ENCODE measurements around the gene PARM1.

Gene PARM1

DNA sequence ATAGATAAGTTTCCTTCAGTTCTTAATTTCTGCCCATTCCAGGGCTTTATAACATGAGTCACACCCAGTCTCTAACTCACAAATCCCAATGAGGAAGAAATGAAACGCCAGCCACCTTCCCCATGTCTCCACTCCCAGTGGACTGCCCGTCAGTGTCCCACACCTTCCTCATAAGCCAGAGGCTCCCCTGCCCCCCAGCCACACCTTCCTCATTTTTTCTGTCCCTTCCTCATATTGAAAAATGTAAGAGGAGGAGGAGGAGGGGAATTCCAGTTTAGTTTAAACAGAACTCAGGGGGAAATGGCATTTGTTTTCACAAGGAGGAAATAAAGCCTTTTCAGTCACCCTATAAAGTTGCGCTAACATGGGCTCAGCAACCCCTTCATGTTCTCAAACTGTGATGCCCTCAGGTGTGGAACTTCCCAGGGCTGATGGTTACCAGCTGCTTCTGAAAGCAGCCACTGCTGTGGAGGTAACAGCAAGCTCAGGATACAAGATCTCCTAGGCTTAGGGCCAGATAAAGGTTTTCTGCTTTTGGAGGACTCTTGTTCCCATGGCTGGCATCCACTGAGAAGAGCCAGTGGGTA, 97.8 kb downstream of the PARM1 start:
- DNase-seq (ENCODE audit: low read depth in 3 of 3): no peak

DNA sequence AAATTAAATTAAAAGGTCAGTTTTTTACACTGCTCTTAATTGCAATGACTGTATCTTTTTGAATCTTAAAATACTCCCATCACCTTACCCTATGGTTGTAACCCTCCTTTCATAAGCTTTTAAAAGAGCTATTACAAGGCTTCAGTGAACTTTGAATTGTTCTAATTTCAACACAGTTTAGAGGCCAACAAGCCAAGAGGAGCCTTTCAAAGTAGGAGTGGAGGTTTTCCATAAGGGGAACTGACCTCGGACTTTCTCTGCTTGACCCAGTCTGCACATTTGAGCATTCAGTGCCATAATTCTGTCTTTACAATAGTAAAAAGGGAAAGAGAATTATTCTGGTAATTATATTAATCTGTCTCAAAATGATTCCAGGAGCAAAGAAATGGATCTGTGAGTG, 98.9 kb downstream of the PARM1 start:
- no peak for DNase-seq (ENCODE audit: low read depth in 3 of 3)

DNA sequence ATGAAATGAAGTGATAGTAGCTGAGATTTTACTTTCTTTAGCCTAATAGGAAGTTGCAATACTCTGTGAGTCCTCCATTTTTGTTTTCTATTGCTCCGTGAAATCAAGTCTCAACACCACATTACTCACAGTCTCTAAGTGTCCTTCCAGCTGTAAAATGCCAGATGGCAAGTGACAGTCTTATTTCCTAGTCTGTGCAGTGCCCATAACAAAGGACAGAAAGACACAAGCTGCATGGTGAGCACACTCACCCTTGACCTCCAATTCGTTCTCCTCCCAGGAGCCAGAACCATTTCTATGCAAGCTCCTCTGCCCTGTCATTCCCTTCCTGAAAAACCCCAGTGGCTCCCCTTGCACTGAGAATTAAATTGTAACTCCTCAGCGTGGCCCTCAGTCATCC, 101.6 kb downstream of the PARM1 start:
- no peak for DNase-seq (ENCODE audit: low read depth in 3 of 3)

DNA sequence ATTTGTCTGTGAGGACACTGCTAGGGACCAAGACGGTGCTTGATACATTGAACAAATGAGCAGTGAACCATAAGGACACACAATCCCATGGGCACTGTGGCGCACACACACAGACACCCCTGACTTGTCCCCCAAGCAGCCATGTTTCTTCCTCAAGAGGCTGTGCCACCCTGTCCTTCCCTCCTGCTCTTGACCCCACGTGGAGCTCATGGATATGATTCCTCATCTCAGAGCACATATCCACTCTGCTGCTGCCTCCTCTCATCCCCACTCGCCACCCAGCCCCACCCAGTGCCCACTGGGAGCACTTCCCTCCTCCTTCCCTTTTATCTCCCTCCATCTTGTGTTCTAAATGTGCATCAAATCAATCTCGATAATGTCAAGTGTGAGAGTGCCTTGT, 102.4 kb downstream of the PARM1 start:
- DNase-seq (ENCODE audit: low read depth in 3 of 3): no peak

DNA sequence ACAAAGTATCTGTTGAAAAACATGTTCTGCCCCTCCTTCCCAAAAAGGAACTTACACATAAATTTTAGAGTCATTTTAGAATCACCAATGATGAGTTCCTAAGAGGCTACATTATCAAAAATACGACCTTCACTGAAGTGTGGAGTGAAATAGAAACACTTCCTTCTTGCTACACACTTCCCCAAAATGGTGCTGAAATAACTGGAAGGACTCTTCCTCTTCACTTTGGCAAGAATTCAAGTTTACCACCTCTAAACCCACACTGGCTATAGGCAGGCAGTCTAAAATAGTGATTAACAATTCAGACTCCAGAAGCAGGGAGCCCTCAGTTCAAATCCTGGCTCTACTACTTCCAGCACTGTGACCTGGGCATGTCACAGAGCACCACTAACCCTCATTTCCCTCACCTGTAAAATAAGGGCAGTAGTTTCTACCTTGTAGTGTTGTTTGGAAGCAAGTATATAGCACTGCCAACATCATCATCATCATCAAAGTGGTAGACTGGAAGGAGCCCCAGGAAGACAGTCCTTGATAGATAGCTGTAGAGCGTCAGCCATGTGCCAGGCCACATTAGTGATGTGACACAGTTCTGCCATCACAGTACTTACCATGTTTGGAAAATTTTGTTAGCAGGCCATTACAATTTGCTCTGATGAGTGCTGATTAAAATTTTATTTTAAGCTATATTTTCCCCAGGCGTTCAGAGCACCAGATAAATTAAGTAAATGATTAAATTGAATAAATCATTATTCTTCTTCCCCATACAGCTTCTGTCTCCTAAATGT, 103.3 kb downstream of the PARM1 start:
- DNase-seq (ENCODE audit: low read depth in 3 of 3): no peak

DNA sequence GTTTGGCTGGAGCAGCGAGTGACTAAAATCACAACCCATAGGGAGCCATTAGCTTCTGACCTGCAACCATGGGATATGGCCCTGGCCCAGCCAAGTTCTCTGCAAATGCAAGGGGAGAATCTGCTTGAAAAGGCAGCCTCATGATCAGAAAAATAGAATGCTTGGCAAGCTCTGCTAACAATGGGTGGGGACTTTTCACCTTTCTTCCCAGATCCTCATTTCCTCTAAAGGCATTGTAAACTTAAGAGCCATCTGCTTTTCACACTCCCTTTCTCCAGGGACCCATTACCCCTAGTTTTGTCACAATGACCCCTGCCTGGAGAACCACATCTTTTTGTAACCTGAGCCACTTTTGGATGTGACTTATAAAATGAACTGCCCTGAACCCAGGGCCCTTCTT, 104.3 kb downstream of the PARM1 start:
- DNase-seq (ENCODE audit: low read depth in 3 of 3): no peak

DNA sequence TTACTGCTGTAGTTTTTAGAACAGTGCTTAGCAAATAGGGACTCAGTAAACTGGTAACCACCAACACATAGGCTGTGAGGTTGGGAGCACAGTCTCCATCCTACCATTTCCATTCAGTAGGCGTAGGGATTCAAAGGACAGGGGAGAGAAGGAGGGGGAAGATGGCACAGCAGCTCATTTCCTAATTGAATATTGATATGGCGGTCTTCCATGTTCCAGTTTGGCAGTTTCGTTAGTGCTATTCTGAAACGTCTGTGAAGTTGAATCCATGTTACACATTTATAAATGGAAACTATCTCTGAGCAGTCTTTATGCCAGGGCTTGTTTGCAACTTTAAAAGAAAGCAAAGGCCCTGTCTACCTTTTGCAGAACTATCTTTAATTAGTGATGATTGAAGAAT, 105.5 kb downstream of the PARM1 start:
- DNase-seq (ENCODE audit: low read depth in 3 of 3): no peak

DNA sequence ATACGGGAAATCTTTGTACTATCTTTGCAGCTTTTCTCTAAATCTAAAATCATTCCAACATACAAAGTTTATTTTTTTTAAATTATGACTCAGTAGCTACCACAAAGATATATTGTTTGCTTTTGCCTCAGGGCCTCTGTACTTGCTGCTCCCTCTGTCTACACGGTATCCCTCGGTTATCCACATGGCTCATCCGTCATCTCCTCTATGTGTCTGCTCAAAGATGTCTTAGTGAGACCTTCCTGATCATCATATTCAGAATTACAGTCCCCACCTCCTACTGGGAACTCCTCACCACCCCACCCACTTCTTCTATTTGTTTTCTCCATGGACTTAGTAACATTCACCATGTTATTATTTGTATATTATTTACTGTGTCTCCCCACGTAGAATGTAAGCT, 107.8 kb downstream of the PARM1 start:
- DNase-seq (ENCODE audit: low read depth in 3 of 3): no peak

DNA sequence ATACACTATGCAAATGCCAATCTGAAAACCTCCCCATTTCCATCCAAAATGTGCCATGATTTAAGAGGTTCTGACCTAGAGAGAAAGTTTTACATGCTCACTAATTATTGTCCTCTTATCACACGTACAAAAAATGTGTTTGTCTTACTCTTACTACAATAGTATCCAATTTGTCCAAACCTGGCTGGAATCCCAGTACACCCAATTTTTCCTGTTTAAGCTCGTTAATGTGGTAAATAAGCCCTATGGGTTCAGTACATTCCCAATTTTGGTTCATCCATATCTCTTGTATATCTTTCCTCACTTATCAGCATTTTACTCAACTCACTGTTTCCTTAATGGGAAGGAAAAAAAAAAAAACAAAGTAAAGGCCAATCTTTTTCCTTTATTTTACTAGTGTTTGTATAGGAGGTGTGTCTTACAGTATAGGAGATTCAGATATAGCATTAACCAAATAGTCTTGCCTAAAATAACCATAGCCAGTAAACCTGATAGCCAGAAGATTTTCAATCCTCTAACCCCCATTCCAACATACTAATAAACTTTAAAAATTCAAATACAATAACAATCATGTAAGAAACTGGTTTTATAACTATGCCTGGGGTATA, 109.8 kb downstream of the PARM1 start:
- DNase-seq (ENCODE audit: low read depth in 3 of 3): no peak

DNA sequence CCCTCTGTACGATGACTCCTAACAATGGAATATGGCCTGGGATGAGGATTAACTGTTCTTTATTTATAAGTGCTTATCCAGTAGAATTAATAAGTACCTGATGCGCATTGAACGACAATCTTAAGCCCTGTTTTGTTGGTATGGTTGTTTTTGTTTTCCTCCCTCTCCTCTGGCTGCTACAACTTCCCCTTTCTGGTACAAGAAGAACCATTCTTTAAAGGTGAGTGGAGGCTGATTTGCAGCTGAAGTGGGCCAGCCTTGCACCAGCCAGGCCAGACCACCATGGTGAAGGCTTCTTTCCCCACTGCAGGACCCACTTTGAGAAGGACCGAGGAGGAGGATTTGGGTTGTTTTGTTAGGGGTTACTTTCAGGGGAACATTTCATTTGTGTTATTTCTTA, 113.3 kb downstream of the PARM1 start:
- DNase-seq (ENCODE audit: low read depth in 3 of 3): no peak

DNA sequence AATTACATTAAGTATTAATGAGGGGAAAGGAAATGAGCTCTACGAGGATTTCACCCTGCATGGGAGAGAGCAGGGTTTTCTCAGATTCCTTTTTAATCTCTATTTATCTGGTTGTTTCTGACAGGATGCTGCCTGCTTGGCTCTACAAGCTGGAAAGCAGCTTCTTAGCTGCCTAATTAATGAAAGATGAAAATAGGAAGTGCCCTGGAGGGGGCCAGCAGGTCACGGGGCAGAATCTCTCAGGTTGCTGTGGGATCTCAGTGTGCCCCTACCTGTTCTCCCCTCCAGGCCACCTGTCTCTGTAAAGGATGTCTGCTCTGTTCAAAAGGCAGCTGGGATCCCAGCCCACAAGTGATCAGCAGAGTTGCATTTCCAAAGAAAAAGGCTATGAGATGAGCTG, 113.7 kb downstream of the PARM1 start:
- DNase-seq (ENCODE audit: low read depth in 3 of 3): no peak

DNA sequence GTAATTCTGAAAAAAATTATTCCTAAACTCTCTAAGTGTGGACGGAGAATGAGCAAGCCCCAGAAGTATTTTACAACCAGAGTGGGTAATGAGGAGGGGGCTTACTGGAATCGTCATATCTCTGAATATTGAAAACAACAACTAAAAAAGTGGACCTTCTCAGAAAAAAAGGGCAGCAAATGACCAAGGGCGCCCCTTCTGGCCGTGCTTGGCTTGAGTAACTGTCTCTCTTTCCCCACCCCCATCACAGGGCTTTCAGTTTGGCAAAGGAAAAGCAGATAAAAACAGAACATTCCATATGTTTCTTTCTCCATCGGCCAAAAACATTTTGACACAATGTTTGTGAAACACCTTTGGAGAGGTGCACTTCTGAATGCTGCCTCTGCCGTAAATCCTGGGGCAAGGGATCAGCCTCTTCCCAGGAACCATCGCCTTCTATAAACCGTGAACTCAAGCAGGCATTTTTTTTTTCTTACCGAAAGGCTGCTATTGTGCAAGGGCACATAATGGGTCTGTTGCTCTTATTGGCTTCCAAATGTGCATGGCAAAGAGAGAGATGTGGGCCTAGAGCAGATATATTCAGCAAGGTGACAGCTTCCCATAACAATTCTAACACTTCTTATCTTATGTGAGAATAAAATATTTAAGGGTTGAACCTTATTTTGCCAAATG, 115.4 kb downstream of the PARM1 start:
- DNase-seq (ENCODE audit: low read depth in 3 of 3): no peak

DNA sequence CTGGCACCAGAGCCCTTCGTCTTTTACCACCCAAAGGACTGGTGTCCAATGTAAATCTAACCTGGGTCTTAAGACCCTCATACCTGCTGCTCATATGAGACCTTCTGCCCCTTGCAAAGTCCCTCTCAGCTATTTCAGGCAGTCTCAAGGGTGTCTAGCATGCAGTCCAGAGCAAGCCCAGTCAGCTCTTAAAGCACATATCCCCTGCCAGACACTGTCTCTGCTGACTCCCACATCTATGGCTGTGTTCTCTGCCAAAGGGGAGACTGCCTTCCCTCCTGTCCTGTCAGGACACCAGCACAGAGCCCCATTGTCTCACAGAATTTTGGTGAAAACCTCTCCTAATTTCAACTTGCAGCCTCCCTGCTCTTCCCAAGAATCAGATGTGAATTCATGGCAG, 118.5 kb downstream of the PARM1 start:
- no peak for DNase-seq (ENCODE audit: low read depth in 3 of 3)

DNA sequence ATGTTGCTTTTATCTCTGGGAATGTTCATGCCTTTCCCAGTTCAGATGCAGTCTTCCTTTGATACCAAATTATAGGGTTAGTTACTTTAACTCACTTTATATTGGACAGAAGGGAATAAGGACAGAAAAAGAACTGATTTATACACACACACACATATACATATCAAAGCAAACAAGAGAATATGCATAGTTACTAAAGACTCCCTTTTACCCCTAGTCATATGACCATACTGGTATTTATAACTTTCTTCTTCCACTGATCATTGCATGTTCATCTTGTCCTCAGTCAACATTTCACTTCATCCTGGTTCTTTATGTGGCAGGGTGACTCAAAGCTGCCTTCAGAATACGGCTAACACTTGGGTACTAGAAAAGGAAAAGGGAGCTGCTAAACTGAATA, 120.4 kb downstream of the PARM1 start:
- DNase-seq (ENCODE audit: low read depth in 3 of 3): no peak

DNA sequence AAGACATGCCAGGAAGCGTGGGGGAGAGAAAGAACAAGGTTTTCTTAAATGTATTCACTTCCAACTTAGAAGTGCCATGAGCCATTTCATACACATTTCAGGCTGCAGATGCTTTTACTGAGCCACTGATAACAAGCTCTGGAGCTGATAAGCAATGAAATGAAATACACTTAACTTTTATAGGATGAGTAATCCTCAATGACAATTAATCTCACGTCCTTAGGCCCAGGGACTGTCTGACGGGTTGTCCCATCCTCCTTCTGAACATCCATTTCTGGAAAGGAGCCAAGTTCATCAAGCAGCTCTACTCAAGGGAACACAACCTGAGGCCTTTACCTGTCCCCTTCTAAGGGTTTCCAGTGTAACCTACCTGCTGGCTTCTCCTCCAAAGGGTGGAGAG, 121.2 kb downstream of the PARM1 start:
- DNase-seq (ENCODE audit: low read depth in 3 of 3): no peak

DNA sequence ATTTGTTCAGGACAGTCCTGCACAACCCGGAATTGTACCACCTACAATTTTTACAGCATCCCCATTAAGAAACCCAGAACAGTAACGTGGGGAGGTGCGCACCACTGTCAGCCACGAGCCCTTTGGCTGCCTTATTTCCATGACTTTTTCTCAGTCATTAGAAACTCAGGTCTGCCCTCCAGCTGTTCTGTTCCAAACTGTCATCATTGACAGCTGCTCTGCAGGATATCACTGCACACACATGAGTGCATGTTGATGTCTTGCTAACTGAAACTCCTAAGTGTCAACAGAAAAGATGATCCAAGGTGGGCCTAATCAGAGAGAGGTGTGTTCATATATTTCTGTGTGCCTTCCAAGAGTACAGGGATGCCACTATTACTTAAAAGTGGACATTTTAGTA, 123.4 kb downstream of the PARM1 start:
- no peak for DNase-seq (ENCODE audit: low read depth in 3 of 3)

DNA sequence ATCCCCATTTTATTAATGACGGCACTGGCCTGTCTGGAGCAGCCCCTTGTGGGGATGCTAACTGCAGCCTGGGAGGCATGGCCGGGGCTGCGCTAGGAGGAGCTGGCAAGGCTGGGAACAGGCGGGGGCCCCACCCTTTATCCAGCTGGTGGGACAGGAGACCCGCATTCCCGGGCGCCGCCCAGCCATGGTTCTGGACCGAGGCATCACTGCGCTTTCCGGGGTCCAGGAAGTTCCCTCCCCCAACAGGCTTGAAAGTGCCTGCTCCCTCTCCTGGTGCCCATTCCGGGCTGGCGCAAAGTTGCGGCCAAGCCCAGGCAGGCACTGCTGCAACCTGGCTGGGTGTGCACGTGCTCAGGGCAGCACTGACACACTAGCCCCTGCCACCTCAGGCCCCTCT, 124.5 kb downstream of the PARM1 start:
- DNase-seq (ENCODE audit: low read depth in 3 of 3): no peak

DNA sequence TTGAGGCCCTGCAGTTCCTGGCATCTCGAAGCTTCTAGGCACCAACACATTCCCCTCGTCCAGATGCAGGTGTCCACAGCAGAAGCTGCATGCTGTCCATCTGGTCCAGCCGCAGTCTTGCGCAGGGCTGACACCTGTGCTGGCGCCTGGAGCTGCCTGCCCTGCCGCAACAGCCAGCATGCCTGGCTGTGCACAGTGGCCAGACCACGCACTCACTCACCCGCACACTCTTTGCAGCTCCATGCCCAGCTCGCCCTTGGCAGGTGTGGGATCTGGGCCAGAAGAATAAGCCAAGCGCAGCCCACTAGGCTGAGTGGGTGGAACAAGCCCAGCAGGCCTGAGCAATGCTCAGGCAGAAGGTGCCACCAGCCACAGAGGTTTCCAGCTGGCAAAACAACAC, 125.6 kb downstream of the PARM1 start:
- no peak for DNase-seq (ENCODE audit: low read depth in 3 of 3)

DNA sequence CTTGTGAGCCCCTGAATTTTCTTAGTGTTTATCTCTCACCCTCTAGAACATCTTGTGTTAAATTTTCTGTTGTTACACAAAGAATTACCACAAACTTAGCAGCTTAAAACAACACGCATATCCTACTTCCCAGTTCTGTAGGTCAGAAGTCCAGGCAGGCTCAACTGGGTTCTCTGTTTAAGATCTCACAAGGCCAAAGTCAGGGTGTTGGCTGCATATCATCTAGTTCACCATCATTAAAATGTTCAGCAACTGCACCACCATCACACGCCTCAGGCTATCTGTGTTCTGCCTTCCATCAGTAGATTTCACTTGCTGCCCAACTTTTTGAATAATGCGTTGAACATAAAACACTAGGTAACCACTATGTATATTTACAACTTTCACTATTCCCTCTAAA, 130.5 kb downstream of the PARM1 start:
- DNase-seq (ENCODE audit: low read depth in 3 of 3): no peak

DNA sequence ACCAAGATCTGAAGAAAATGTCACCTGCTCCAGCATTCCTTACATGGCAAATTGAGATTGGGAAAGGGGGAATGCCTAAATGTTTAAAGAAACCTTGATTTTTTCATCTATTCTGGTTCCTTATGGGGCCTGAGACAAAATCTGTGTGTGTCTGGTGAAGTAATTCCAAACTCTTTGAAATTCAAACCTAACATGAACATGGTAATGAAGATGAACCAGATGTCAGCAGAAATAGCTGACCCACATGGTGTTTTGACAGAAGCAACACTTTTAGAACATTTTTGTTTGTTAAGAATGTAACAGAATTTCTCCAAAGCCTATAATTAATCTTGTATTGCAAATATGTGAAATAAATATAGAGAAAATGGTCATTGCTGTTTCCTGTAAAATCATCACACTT, 133.0 kb downstream of the PARM1 start:
- no peak for DNase-seq (ENCODE audit: low read depth in 3 of 3)

DNA sequence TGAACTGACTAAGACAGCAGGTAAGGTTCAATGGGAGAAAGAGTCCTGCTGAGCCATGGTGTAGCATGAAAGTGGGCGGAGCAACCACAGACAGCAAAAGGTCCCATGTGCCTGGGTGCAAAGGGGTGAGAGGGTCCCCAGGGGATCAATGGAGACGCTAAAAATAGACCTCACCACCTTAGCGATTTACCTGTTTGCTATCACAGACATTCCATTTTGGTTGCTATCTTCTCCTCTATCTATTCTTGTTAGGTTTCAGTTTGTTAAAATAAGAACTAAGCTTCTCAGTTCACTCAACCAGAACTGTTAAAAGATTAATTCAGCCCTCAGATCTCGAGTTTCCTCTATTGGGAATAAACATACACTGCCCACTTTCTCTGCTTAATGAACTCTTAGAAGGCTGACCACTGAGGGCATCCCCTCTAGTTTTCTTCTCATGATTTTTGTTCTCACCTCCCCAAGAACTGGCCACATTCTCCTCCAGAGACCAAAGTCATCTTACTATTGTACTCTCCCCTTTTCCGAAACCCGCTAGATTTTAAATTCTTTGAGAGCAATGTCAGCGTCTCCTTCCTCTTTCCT, 136.7 kb downstream of the PARM1 start:
- DNase-seq (ENCODE audit: low read depth in 3 of 3): no peak

DNA sequence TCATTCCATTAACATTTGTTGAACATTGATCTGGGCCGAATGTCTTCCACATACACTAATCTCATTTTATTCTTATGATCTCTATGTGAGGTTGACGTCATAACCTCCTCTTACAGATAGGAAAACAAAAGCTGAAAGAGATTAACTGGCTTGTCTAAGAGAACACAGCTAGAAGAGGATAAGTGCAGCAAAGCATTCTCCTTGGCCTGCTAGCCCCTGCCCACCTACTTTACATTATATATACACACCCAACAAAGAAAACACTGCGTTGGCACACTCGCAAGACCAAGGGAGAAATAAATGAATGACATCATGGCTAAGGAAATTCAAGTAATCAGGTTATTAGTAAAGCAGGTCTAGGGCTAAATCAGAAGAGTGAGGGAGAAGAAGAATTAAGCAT, 138.4 kb downstream of the PARM1 start:
- DNase-seq (ENCODE audit: low read depth in 3 of 3): no peak

DNA sequence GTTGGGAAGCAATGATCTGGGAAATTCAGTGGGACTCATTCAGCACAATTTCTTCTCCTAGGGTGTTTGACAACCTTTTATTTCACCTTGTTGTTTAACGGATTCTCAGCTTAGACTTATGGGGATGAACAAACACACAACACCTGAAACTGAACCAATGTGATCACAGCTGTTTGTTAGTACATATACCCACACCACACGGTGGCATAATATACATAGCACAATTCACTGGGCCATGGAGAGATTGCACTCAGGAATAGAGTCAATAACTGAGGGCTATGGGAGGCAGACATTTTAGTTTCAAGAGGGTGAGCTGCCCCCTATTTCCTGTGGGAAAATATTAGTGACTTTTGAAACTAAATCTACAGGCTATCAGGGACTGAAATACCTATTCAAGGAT, 148.0 kb downstream of the PARM1 start:
- no peak for DNase-seq (ENCODE audit: low read depth in 3 of 3)
